Ovary (tissue), 3 donors: ENCODE results near the gene SLC9A7.

ENCODE experiments used
- CTCF ChIP-seq, 3 donors: fragments of 450-650 bp in 2 of 3; fragments of 200-600 bp in 1 of 3; IDR thresholded peaks; one replicate each; pipeline versions ENCODE4 v1.5.1 to v1.8.0; 2016 to 2022; ENCODE audit warnings: antibody characterized with exemption in 3 of 3, mild to moderate bottlenecking in 1 of 3
- POLR2A ChIP-seq: fragments of 450-650 bp; IDR thresholded peaks from one replicate; pipeline ENCODE4 v1.6.1; 2017; ENCODE audit warnings: antibody characterized with exemption, mild to moderate bottlenecking, moderate library complexity
- donor health status: DM: no; HTN: no; CAD: no.

DNA sequence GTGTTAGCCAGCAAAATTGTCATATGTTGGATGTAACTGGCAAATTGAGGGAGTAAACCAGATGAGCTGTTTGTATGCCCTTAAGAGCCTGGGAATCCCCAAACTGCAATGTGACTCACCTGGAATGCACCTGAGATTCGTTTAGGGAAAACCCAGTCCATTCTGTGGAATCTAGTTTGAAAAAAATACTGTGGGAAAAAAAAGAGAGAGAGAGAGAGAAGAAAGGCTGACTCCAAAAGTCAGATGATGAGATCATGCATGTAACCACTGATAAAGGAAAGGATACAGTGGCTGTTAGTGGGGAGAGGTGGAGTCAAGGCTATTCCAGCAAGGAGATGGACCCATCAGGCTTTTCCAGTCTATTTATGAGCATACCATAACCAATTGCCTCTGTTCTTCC lies 48.5 kb downstream of the SLC9A7 start:
- TF ChIP-seq POLR2A = no peak
- no peak for TF ChIP-seq CTCF (IDR thresholded peaks at IDR 0.05)
